Mammary epithelial cell (primary cell): ENCODE data around the gene CAPN13.

ENCODE experiments used
- EZH2 ChIP-seq: IDR thresholded peaks from 2 replicates; pipeline ENCODE4 v1.6.1; 2012; ENCODE audit warnings: low read length, inconsistent platforms, borderline replicate concordance
- TF ChIP-seq, protein P1 (sequence below), 2 donors: IDR thresholded peaks in 1 of 2; conservative IDR thresholded peaks in 1 of 2; 2 replicates each; pipeline ENCODE4 v1.5.1; 2011 to 2012; ENCODE audit warnings: inconsistent platforms in 2 of 2, low read length in 2 of 2, mild to moderate bottlenecking in 2 of 2, control low read depth in 1 of 2, low read depth in 1 of 2; ENCODE audit not compliant: insufficient read depth in 1 of 2; ENCODE audit errors: extremely low read depth in 1 of 2

DNA sequence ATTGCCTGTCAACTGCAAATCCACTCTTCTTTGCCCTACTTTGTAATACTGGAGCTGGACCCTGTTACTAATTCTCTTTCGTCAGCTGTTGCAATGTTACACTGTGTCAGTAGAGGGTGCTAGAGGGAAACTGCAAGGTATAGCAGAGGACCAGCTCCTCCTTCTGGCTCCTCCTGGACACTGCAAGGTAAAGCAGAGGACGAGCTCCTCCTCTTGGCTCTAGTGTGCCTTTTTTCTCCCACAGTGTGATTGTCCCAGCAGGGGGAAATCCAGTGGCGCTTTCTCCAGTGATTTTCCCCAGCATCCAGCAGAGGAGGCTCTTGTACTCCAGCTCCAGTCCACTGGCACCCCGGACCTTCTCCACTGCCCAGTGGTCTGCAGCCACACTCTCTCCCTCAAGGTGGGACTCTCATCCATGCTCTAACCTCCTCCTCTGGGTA is 95.6 kb downstream of the CAPN13 start:
- TF ChIP-seq EZH2 = no peak
- TF ChIP-seq, protein P1, sequence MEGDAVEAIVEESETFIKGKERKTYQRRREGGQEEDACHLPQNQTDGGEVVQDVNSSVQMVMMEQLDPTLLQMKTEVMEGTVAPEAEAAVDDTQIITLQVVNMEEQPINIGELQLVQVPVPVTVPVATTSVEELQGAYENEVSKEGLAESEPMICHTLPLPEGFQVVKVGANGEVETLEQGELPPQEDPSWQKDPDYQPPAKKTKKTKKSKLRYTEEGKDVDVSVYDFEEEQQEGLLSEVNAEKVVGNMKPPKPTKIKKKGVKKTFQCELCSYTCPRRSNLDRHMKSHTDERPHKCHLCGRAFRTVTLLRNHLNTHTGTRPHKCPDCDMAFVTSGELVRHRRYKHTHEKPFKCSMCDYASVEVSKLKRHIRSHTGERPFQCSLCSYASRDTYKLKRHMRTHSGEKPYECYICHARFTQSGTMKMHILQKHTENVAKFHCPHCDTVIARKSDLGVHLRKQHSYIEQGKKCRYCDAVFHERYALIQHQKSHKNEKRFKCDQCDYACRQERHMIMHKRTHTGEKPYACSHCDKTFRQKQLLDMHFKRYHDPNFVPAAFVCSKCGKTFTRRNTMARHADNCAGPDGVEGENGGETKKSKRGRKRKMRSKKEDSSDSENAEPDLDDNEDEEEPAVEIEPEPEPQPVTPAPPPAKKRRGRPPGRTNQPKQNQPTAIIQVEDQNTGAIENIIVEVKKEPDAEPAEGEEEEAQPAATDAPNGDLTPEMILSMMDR (conservative IDR thresholded peaks at IDR 0.05 in 1 of 2, IDR thresholded peaks at IDR 0.05 in 1 of 2; ENCODE audit: extremely low read depth in 1 of 2, insufficient read depth in 1 of 2, low read depth in 1 of 2, low read length in 2 of 2) = peak; percentile 100
